K562 (cell line): ENCODE results near the gene SLC5A5. TPM values are rescaled to one million over a fixed set of nuclear protein-coding genes. Genes with fewer than 3 reads are reported as not detected.

ENCODE experiments used
- CC2D1A ChIP-seq: fragments of 450-650 bp; IDR thresholded peaks from 2 replicates; pipeline ENCODE4 v1.6.1; 2017; ENCODE audit warnings: mild to moderate bottlenecking
- CHD2 ChIP-seq: IDR thresholded peaks from 2 replicates; pipeline ENCODE4 v1.6.1; 2011; ENCODE audit warnings: low read depth, low read length
- E2F4 ChIP-seq: sonication (generic); formaldehyde crosslinking; IDR thresholded peaks from 2 replicates; pipeline ENCODE4 v1.8.0; 2022; ENCODE audit warnings: mild to moderate bottlenecking, low read depth, missing genetic modification reagents
- FOXK2 ChIP-seq, 2 experiments: fragments of 450-650 bp; IDR thresholded peaks in 1 of 2; conservative IDR thresholded peaks in 1 of 2; 2 replicates each; pipeline ENCODE4 v1.6.1; 2016; ENCODE audit warnings: low read depth in 2 of 2, mild to moderate bottlenecking in 1 of 2
- GTF3C2 ChIP-seq: IDR thresholded peaks from 3 replicates; pipeline ENCODE4 v1.6.1; 2011; ENCODE audit warnings: borderline replicate concordance, mild to moderate bottlenecking, moderate library complexity; ENCODE audit not compliant: insufficient read length; ENCODE audit errors: extremely low read depth
- HNRNPH1 ChIP-seq: fragments of 200-400 bp; formaldehyde crosslinking; optimal IDR thresholded peaks from 2 replicates; pipeline ENCODE3; 2017; ENCODE audit warnings: low read depth, mild to moderate bottlenecking, low read length, moderate library complexity
- HSF4 ChIP-seq: fragments of 250-450 bp; sonication (Bioruptor Pico); IDR thresholded peaks from 2 replicates; pipeline ENCODE4 v2.1.2; 2022; ENCODE audit warnings: mild to moderate bottlenecking, moderate library complexity, borderline replicate concordance
- MEF2A ChIP-seq: IDR thresholded peaks from 2 replicates; pipeline ENCODE4 v1.6.1; 2011; ENCODE audit warnings: low read depth, mild to moderate bottlenecking, low read length, moderate library complexity; ENCODE audit not compliant: control insufficient read depth
- MEIS2 ChIP-seq: fragments of 450-650 bp; IDR thresholded peaks from 2 replicates; pipeline ENCODE4 v1.6.1; 2014; ENCODE audit warnings: mild to moderate bottlenecking; ENCODE audit not compliant: partially characterized antibody
- NR1H2 ChIP-seq: sonication (generic); formaldehyde crosslinking; IDR thresholded peaks from 2 replicates; pipeline ENCODE4 v1.4.0; 2020; ENCODE audit warnings: mild to moderate bottlenecking, missing genetic modification reagents
- NR2C1 ChIP-seq, 2 experiments: fragments of 450-650 bp; IDR thresholded peaks; 2 replicates each; pipeline ENCODE4 v1.6.1; 2017; ENCODE audit warnings: mild to moderate bottlenecking in 2 of 2, antibody characterized with exemption in 1 of 2, inconsistent platforms in 1 of 2, missing compliant biosample characterization in 1 of 2, missing genetic modification characterization in 1 of 2
- RAD51 ChIP-seq: fragments of 450-650 bp; IDR thresholded peaks from 2 replicates; pipeline ENCODE4 v1.7.1; 2016; ENCODE audit warnings: low read depth, mild to moderate bottlenecking, borderline replicate concordance
- SMARCA5 ChIP-seq: fragments of 450-650 bp; IDR thresholded peaks from 2 replicates; pipeline ENCODE4 v1.6.1; 2016
- SMARCE1 ChIP-seq: fragments of 450-650 bp; IDR thresholded peaks from 2 replicates; pipeline ENCODE4 v1.7.1; 2016; ENCODE audit warnings: mild to moderate bottlenecking
- XRCC5 ChIP-seq: fragments of 200-400 bp; formaldehyde crosslinking; IDR thresholded peaks from 2 replicates; pipeline ENCODE4 v1.6.1; 2017; ENCODE audit warnings: low read depth, mild to moderate bottlenecking, low read length
- ZKSCAN3 ChIP-seq: fragments of 250-450 bp; sonication (Bioruptor Pico); IDR thresholded peaks from 2 replicates; pipeline ENCODE4 v1.4.0; 2020
- ZNF224 ChIP-seq: sonication (generic); formaldehyde crosslinking; IDR thresholded peaks from 2 replicates; pipeline ENCODE4 v1.8.0; 2022; ENCODE audit warnings: mild to moderate bottlenecking, missing genetic modification reagents
- ZNF609 ChIP-seq: sonication (generic); formaldehyde crosslinking; IDR thresholded peaks from 2 replicates; pipeline ENCODE4 v1.8.1; 2023; ENCODE audit warnings: missing genetic modification reagents, mild to moderate bottlenecking, borderline replicate concordance
- polyA plus RNA-seq, 8 experiments: library from polyadenylated mRNA; depleted of rRNA in 4 of 8; stranded (reverse) in 5 of 8; unstranded in 3 of 8; fragments of >200 nt; fragmentation: Nextera tagmentation in 2 of 8; fragmentation: Illumina TruSeq in 1 of 8; extraction: Ambion mirVana in 2 of 8; extraction: Trizol in 1 of 8; gene quantifications; 2 replicates each; pipeline versions ENCODE4 v1.2.1 to v1.2.3, GENCODE V29; 2011 to 2014; ENCODE audit warnings: inconsistent platforms in 1 of 8, missing spikeins in 1 of 8
- total RNA-seq, 7 experiments: library from RNA; depleted of rRNA in 6 of 7; stranded (reverse); fragments of >200 nt in 6 of 7; fragmentation: Illumina TruSeq in 2 of 7; extraction: Trizol in 2 of 7; gene quantifications; 2 replicates each; pipeline versions ENCODE4 v1.2.1 to v1.2.3, GENCODE V29; 2011 to 2021; ENCODE audit warnings: low replicate concordance in 1 of 7

SLC5A5 gene
- total and polyA plus RNA-seq, 9 of the 15 experiments (the other 6 are each of a cell fraction or from before 2014, with no cell fraction given): 0.10 to 0.73 (median 0.23) TPM

- TF ChIP-seq ZNF224 (CRISPR knock-in tag): no peak
- peak; percentile 64; the same call in 1 of the 2 replicates for TF ChIP-seq CC2D1A
- TF ChIP-seq FOXK2 (conservative IDR thresholded peaks at IDR 0.05 in 1 of 2, IDR thresholded peaks at IDR 0.05 in 1 of 2; ENCODE audit: low read depth in 2 of 2): peak; percentile 33 to 38; a peak in 1 of 4 replicates
- no peak for TF ChIP-seq NR2C1 (IDR thresholded peaks at IDR 0.05)
- no peak for TF ChIP-seq NR2C1 (tag; IDR thresholded peaks at IDR 0.05)
- TF ChIP-seq MEIS2: peak; percentile 46
- TF ChIP-seq CHD2: no peak
- TF ChIP-seq HSF4 (CRISPR knock-in tag): no peak
- no peak for TF ChIP-seq MEF2A
- TF ChIP-seq SMARCE1: no peak
- no peak for TF ChIP-seq HNRNPH1
- no peak for TF ChIP-seq E2F4 (CRISPR knock-in tag)
- TF ChIP-seq XRCC5: peak; percentile 78; the same call in 1 of the 2 replicates
- no peak for TF ChIP-seq ZNF609 (CRISPR knock-in tag)
- TF ChIP-seq NR1H2 (CRISPR knock-in tag): no peak
- TF ChIP-seq RAD51: no peak
- TF ChIP-seq SMARCA5: no peak
- no peak for TF ChIP-seq GTF3C2
- TF ChIP-seq ZKSCAN3 (CRISPR knock-in tag): no peak
Measured at GRCh38 chr19:17855280-17856152, 16.2 kb upstream of the SLC5A5 start (continued).
